Measurements from ENCODE around the gene EXOSC5. TPM values are rescaled to one million over a fixed set of nuclear protein-coding genes. Genes with fewer than 3 reads are reported as not detected.

Gene EXOSC5
- total RNA-seq, 1 experiment from 2014 or later, result 43.1 TPM

GRCh38 chr19:41398050-41398418 lies 875 bp upstream of the EXOSC5 start:
- intact Hi-C loops (cut with micrococcal nuclease; ENCODE audit: unreplicated experiment), result loop anchor here (10.0 kb wide), 1 partner anchor 347 kb away; no protein-coding TSS in a partner anchor
- H3K9me3 ChIP-seq (ENCODE audit: low read depth, low read length, poor library complexity, severe bottlenecking), result no peaks in the 10 kb centered on the region
- POLR2A ChIA-PET (ENCODE audit: low non-redundant PET), result no interaction called here
- H3K27ac ChIP-seq (ENCODE audit: low read depth, low read length, poor library complexity, severe bottlenecking), result peak overlapping the region; percentile 97
- DNase-seq (ENCODE audit: low spot score), result no peak
- CTCF ChIA-PET, result no interaction called here
- no peak for TF ChIP-seq EZH2 (IDR thresholded peaks at IDR 0.05; ENCODE audit: borderline replicate concordance, low read depth, low read length, poor library complexity, severe bottlenecking)
- TF ChIP-seq, protein P1, sequence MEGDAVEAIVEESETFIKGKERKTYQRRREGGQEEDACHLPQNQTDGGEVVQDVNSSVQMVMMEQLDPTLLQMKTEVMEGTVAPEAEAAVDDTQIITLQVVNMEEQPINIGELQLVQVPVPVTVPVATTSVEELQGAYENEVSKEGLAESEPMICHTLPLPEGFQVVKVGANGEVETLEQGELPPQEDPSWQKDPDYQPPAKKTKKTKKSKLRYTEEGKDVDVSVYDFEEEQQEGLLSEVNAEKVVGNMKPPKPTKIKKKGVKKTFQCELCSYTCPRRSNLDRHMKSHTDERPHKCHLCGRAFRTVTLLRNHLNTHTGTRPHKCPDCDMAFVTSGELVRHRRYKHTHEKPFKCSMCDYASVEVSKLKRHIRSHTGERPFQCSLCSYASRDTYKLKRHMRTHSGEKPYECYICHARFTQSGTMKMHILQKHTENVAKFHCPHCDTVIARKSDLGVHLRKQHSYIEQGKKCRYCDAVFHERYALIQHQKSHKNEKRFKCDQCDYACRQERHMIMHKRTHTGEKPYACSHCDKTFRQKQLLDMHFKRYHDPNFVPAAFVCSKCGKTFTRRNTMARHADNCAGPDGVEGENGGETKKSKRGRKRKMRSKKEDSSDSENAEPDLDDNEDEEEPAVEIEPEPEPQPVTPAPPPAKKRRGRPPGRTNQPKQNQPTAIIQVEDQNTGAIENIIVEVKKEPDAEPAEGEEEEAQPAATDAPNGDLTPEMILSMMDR (conservative IDR thresholded peaks at IDR 0.05; ENCODE audit: low read depth, low read length), result no peak
- peaks cover 10% of the 10 kb centered on the region for H3K4me1 ChIP-seq (ENCODE audit: insufficient read depth, low read length, poor library complexity, severe bottlenecking)
- no peaks in the 10 kb centered on the region for H3K36me3 ChIP-seq (ENCODE audit: insufficient read depth, low read length, poor library complexity, severe bottlenecking)
- H3K27me3 ChIP-seq (replicated peaks; ENCODE audit: insufficient read depth, low read depth, low read length, poor library complexity), result no peaks in the 10 kb centered on the region
- H3K4me3 ChIP-seq (ENCODE audit: low read depth, low read length, poor library complexity, severe bottlenecking), result peak overlapping the region; percentile 86
- no TSS peak for BruUV-seq (replicated peaks)

- ChIA-PET POLR2A (ENCODE audit: low non-redundant PET) (no interaction called here), CTCF (no interaction called here)
- intact Hi-C loops (cut with micrococcal nuclease; ENCODE audit: unreplicated experiment), result loop anchor here (10.0 kb wide), 1 partner anchor 349 kb away; no protein-coding TSS in a partner anchor
- no TSS peak for BruUV-seq (replicated peaks)
- DNase-seq (ENCODE audit: low spot score), result no peak
- H3K9me3 ChIP-seq (ENCODE audit: low read depth, low read length, poor library complexity, severe bottlenecking), result no peaks in the 10 kb centered on the region
- H3K4me1 ChIP-seq (ENCODE audit: insufficient read depth, low read length, poor library complexity, severe bottlenecking), result peaks cover 10% of the 10 kb centered on the region
- H3K36me3 ChIP-seq (ENCODE audit: insufficient read depth, low read length, poor library complexity, severe bottlenecking), result peaks cover 8% of the 10 kb centered on the region
- H3K4me3 ChIP-seq (ENCODE audit: low read depth, low read length, poor library complexity, severe bottlenecking), result no peak overlapping the region
- no peak overlapping the region for H3K27ac ChIP-seq (ENCODE audit: low read depth, low read length, poor library complexity, severe bottlenecking)
- no peaks in the 10 kb centered on the region for H3K27me3 ChIP-seq (replicated peaks; ENCODE audit: insufficient read depth, low read depth, low read length, poor library complexity)
- TF ChIP-seq EZH2 (IDR thresholded peaks at IDR 0.05; ENCODE audit: borderline replicate concordance, low read depth, low read length, poor library complexity, severe bottlenecking), result no peak
- TF ChIP-seq, protein P1 (conservative IDR thresholded peaks at IDR 0.05; ENCODE audit: low read depth, low read length), result no peak
Observed at GRCh38 chr19:41395355-41395754, 1.8 kb downstream of the EXOSC5 start.

DNA sequence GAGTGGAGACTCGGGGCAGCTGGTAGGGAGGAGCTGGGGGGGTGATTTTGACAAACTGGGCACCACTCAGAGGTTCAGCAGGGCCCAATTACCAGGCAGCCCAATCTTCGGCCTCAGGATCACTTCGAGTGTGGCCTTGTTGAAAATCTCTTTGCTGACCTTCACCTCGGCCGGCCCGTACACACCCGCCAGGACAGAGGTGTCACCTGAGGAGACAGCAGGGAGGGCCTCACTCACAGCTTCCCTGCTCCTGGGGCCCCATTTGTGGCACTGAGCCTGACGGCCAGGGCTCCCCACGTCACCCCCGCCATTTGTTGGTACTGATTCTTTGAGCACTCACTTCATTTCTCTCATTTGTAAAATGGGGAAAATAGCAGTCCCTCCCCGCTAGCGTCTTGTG lies 4.4 kb downstream of the EXOSC5 start:
- POLR2A ChIA-PET (ENCODE audit: low non-redundant PET), result no interaction called here
- intact Hi-C loops (cut with micrococcal nuclease; ENCODE audit: unreplicated experiment), result loop anchor here (10.0 kb wide), 1 partner anchor 352 kb away; no protein-coding TSS in a partner anchor
- Histone ChIP-seq H3K27ac (ENCODE audit: low read depth, low read length, poor library complexity, severe bottlenecking) (no peak overlapping the region), H3K36me3 (ENCODE audit: insufficient read depth, low read length, poor library complexity, severe bottlenecking) (peaks cover 20% of the 10 kb centered on the region), H3K27me3 (replicated peaks; ENCODE audit: insufficient read depth, low read depth, low read length, poor library complexity) (no peaks in the 10 kb centered on the region), H3K4me1 (ENCODE audit: insufficient read depth, low read length, poor library complexity, severe bottlenecking) (no peaks in the 10 kb centered on the region), H3K4me3 (ENCODE audit: low read depth, low read length, poor library complexity, severe bottlenecking) (no peak overlapping the region), H3K9me3 (ENCODE audit: low read depth, low read length, poor library complexity, severe bottlenecking) (no peaks in the 10 kb centered on the region)
- DNase-seq (ENCODE audit: low spot score), result no peak
- no TSS peak for BruUV-seq (replicated peaks)
- TF ChIP-seq EZH2 (IDR thresholded peaks at IDR 0.05; ENCODE audit: borderline replicate concordance, low read depth, low read length, poor library complexity, severe bottlenecking), result no peak
- TF ChIP-seq, protein P1 (conservative IDR thresholded peaks at IDR 0.05; ENCODE audit: low read depth, low read length), result no peak
- CTCF ChIA-PET, result no interaction called here
